Memory B cell (primary cell): ENCODE results near the gene BUB1B.
A peak's percentile ranks its signal among the peaks of the same experiment; 100 is the strongest.
"Not testable (repeated sequence)": the region's sequence is repeated elsewhere in the genome, so short reads cannot be mapped to it uniquely, and the experiment has no call there.

Experiments
- ATAC-seq: fragments of 150-1000 bp; cut with Tn5 transposase; 2 replicates; pipeline ENCODE4 v1.10.0; 2021; ENCODE audit warnings: low read depth, mild to moderate bottlenecking, moderate library complexity
- DNase-seq, 2 donors: peaks; one replicate each; pipeline ENCODE4 v3.0.0; 2022; ENCODE audit warnings: low spot score in 2 of 2
- H3K27ac Mint-ChIP-seq: one replicate; pipeline ENCODE4 v1.8.0; 2022; ENCODE audit warnings: mild to moderate bottlenecking, moderate library complexity, mixed read lengths
- H3K27me3 Mint-ChIP-seq: one replicate; pipeline ENCODE4 v1.8.0; 2022; ENCODE audit warnings: mixed read lengths
- H3K36me3 Mint-ChIP-seq: one replicate; pipeline ENCODE4 v1.8.0; 2022; ENCODE audit warnings: mild to moderate bottlenecking, mixed read lengths
- H3K4me1 Mint-ChIP-seq: one replicate; pipeline ENCODE4 v1.8.0; 2022; ENCODE audit warnings: mixed read lengths
- H3K4me3 Mint-ChIP-seq: one replicate; pipeline ENCODE4 v1.8.0; 2022; ENCODE audit warnings: mild to moderate bottlenecking, moderate library complexity, mixed read lengths
- H3K9me3 Mint-ChIP-seq: one replicate; pipeline ENCODE4 v1.8.0; 2022; ENCODE audit warnings: mixed read lengths

Gene BUB1B

DNA sequence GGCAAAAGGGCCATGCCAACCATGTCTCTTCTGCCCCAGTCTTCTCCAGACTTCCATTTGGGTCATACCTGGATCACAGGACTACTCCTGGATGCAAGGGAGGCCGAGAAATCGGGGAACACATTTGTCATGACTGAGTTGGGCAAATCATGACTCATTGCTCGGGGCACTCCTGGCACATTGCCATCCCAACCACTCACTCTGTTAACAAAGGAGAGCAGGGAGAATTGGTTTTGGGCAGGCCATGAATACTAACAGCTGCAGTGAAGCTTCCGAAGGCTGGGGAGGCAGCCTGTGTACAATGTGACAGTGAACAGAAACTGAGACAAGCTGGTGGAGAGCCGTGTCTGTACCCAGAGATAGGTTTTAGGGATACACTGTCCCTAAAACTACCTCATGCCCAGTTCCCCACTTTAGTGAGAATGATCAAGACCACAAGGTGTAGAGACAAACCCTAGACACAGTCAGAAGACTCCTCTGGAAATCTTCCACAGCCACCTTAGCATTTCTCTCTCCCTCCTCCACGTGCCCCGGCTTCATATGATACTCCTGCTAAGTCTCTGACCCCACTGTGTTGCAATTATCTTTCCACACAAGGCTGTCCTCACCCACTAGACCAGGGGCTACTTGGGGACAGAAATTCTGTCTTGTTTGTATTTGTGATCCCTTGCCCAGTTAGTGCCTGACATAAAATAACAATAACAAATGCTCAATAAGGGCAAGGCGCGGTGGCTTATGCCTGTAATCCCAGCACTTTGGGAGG, 10.5 kb upstream of the BUB1B start:
- Mint-ChIP-seq H3K27ac (no peak overlapping the region), H3K27me3 (no peaks in the 10 kb centered on the region), H3K9me3 (no peaks in the 10 kb centered on the region), H3K4me1 (no peaks in the 10 kb centered on the region), H3K36me3 (no peaks in the 10 kb centered on the region), H3K4me3 (no peak overlapping the region)
- ATAC-seq (no peak), DNase-seq (no peak)

DNA sequence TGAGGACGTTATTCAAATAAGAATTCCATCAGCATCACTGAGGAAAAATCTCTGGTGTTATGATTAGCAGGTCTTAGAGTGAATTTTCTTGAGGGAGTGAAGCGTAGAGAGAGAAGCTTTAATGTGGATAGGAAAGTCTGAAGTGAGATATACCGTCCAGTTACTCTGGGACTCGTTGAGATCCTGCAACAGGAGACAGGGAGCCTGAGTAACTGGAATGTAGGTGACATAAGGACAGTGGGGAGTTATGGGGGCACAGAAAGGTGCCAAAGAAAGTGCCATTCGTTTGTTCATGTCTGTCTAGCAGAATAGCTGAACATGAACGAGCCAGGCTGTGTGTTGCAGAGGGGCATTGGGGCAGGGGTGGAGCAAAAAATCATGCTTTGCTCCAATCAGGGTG, 9.4 kb upstream of the BUB1B start:
- Mint-ChIP-seq H3K9me3 (no peaks in the 10 kb centered on the region), H3K27ac (no peak overlapping the region), H3K4me1 (no peaks in the 10 kb centered on the region), H3K4me3 (no peak overlapping the region), H3K36me3 (no peaks in the 10 kb centered on the region), H3K27me3 (no peaks in the 10 kb centered on the region)
- DNase-seq (no peak), ATAC-seq (no peak)

DNA sequence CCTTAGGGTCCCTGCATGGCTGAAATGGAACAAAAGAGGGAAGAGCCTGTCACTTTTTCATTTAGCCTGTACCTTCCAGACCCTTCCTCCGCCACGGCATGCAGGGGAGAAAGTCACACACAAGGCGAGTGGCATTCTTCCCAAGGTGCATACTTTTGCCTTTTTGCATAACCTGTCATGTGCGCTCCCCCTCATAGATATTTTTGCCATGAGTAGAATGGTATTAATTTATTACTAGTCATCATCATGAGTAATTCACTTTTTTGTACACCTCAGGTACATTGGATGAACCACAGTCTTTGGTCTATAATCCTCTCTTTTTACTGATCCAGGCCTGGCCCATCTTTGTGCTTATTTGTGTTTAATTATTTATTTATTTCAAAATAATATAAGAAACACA, 8.9 kb upstream of the BUB1B start:
- no peaks in the 10 kb centered on the region for H3K36me3 Mint-ChIP-seq
- H3K4me1 Mint-ChIP-seq = no peaks in the 10 kb centered on the region
- no peak overlapping the region for H3K27ac Mint-ChIP-seq

DNA sequence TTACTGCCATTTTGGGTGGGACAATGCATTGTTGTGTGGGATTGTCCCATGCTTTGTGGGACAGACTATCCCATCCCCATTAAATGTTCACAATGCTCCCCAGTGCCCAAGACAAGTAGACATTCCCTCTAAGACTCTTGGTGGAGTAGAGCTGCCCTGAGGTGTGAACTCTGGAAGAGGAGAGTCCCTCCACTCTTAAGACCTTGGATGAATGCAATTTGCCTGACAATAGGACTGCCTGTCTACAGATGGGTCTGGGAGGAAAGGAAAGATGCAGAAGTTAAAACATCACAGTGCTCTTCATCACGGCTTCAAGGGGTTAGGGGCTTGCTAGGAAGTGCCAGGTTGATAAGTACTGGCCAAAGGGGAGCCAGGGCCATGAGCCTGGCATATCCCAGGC, 6.0 kb upstream of the BUB1B start:
- not testable (repeated sequence) for H3K27ac Mint-ChIP-seq, DNase-seq, ATAC-seq, H3K4me1 Mint-ChIP-seq, H3K27me3 Mint-ChIP-seq, H3K36me3 Mint-ChIP-seq, H3K4me3 Mint-ChIP-seq, H3K9me3 Mint-ChIP-seq

More for the DNA sequence above, 8.9 kb upstream of the BUB1B start:
- Mint-ChIP-seq H3K9me3 (no peaks in the 10 kb centered on the region), H3K4me3 (no peak overlapping the region), H3K27me3 (no peaks in the 10 kb centered on the region)
- no peak for ATAC-seq
- no peak for DNase-seq

DNA sequence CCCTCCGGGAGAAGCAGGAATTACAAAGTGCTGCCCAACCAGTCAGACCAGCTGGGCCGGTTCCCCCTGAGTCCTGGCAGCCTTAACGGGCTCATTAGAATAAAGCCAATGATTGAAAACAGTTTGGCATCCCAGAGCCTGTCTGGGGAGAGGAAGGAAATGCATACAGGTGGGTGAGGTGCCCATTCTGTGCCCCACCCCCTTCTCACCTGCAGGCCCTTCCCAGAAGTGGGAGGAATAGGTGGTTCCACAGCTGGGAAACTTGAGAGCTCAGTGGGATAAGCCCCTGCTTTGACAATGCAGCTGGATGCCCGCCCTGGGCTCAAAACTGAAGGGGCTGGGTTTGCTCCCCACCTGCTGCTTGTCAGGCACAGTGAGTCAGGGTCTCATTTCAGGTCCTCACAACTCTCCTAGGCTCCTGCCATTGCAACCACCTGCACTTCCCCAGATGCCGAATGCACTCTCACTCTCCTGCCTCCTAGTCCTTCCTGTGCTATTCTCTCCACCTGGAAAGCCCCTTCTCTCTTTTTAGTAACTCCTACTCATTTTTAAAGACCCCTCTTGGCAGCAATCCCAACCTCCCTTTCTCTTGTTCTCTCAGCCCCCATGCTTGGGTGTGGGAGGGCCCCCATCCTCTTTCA, 5.5 kb upstream of the BUB1B start:
- no peak for DNase-seq
- Mint-ChIP-seq H3K27ac (no peak overlapping the region), H3K9me3 (no peaks in the 10 kb centered on the region), H3K4me3 (no peak overlapping the region), H3K4me1 (no peaks in the 10 kb centered on the region), H3K36me3 (no peaks in the 10 kb centered on the region), H3K27me3 (no peaks in the 10 kb centered on the region)
- no peak for ATAC-seq

DNA sequence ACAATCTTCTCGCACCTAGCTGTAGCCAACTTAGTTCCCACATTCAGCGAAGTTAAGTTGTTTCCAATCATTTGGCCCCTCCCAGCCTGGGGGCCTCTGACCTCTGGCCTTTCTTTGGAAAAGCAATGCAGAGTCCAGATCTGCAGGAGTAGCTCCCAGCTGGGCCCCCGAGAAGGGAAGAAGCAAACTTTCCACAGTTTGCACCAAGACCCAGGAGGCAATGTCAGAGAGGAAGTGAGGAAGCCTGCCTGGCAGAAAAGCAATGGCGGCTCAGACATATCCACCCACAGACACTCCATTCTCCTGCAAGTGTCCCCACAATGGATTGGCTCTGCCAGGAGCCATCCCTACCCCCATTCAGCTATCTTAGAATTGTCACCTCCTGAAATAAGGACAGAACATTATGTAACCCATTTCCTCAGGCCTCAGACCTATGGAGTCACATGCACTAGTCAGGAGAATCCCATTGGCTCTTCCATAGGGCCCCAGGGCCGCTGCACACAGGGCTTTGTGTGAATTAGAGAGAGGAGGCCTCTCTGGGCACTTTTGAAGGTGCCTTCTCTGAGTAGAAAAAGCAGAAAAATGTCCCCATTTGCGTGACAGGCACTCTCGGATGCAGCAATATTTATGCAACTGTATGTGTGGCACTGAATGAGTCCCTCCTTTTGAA, 3.0 kb upstream of the BUB1B start:
- ATAC-seq (no peak), DNase-seq (no peak)
- H3K27ac Mint-ChIP-seq = no peak overlapping the region
- no peaks in the 10 kb centered on the region for H3K9me3 Mint-ChIP-seq
- H3K4me1 Mint-ChIP-seq = no peaks in the 10 kb centered on the region
- H3K36me3 Mint-ChIP-seq = no peaks in the 10 kb centered on the region
- peaks cover under 1% of the 10 kb centered on the region for H3K27me3 Mint-ChIP-seq
- no peak overlapping the region for H3K4me3 Mint-ChIP-seq

DNA sequence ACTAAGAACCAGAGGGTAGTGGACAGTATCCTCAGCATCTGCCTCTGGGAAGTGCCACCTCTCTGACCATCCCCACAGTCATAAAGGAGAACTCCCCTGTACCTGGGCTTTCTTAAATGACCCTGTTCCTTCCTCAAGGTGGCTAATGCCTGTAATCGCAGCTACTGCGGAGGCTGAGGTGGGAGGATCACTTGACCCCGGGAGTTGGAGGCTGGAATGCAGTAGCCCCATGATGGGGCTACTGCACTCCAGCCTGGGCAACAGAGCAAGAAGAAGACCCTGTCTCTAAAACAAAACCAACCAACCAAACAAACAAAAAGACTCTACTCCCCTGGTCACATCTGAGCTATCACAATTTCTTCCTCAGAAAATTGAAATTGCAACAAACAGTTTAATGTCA, 848 bp upstream of the BUB1B start:
- Mint-ChIP-seq H3K36me3 (no peaks in the 10 kb centered on the region), H3K4me3 (no peak overlapping the region), H3K27me3 (peaks cover 1% of the 10 kb centered on the region), H3K4me1 (peaks cover 1% of the 10 kb centered on the region), H3K27ac (no peak overlapping the region), H3K9me3 (no peaks in the 10 kb centered on the region)
- no peak for ATAC-seq
- DNase-seq = no peak

DNA sequence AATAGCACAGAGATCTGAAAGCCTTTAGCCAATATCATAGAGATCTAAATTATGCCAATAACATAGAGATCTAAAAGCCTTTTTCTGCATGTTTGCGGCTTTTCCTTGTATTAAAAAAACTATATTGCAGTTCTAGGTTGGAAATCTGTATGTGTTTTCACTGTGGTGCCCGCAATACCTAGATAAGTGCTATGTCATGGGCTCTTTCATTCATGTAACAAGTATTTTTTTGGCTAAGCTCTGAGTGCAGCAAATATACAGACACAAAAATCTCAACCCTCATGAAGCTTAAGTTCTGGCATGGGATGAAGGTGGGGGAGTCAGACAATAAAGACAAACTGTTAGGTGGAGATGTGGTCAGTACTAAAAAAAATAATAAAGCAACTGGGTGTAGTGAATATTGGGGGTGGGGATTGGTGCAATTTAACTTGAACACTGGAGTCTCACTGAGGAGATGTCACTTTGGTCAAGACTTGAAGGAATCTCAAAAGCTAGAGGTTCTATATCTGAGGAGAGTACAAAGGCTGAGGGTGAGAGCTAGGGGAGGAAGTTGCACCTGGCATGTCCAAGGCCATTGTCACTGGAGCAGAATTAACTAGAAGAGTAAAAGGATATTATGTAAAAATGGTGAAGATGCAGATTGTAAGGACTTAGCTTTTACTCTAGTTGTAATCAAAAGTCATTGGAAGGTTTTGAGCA, 973 bp downstream of the BUB1B start:
- Mint-ChIP-seq H3K4me1 (peaks cover 5% of the 10 kb centered on the region), H3K27ac (no peak overlapping the region), H3K36me3 (no peaks in the 10 kb centered on the region), H3K4me3 (no peak overlapping the region), H3K9me3 (no peaks in the 10 kb centered on the region), H3K27me3 (peaks cover 1% of the 10 kb centered on the region)
- DNase-seq = no peak
- ATAC-seq = no peak

DNA sequence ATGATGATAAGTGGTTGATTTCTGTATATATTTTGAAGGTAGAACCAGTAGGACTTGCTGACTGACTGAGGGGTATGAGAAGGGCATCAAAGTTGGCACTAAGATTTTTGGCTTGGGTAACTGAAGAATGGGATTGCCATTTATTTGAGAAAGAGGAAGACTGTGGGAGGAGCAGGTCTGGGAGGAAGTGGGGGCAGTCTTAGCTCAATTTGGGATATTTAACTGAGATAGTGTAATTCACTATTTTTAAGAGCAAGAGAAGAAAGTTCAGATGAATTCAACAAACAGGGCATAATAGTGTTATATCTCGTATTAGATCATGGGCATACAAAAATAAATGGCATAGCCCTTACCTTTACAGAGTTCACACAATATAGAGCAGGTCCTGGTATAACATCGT, 1.7 kb downstream of the BUB1B start:
- ATAC-seq = no peak
- Mint-ChIP-seq H3K4me1 (peaks cover 7% of the 10 kb centered on the region), H3K36me3 (no peaks in the 10 kb centered on the region), H3K9me3 (no peaks in the 10 kb centered on the region), H3K27me3 (peaks cover 1% of the 10 kb centered on the region), H3K4me3 (no peak overlapping the region), H3K27ac (no peak overlapping the region)
- DNase-seq = no peak

DNA sequence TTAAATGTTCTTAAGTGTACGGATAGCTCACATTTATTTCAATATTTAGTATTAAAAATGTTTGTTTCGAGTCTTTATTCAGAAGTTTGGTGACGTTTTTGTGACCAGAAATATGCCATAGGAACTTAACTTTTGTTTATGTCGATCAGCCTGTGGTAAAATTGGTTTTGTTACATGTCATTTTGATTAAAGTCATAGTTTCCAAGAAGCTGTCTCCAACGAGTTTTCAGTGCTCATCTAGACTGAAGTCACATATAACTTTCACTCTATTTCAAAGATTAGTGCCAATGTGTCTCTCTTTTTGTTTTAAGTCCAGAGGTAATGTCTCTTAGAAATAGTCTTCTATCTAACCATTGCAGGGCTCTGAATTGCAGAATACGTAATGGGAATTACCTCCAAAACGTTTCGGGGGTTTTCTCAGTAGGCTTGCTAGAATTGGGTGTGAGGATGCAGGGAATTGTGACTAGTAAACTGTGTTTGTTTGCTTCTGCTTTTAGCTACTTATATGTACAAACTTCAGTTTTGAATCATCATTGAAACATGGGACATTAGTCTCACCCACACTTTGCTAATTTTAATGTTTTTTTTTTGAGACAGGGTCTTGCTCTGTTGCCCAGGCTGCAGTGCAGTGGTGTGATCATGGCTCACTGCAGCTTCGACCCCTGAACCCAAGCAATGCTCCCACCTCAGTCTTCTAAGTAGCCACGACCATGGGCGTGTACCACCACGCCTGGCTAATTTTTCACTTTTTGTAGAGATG, 3.0 kb downstream of the BUB1B start:
- H3K27ac Mint-ChIP-seq = no peak overlapping the region
- no peaks in the 10 kb centered on the region for H3K36me3 Mint-ChIP-seq
- ATAC-seq = no peak
- peaks cover 1% of the 10 kb centered on the region for H3K27me3 Mint-ChIP-seq
- peak overlapping the region; percentile 15 for H3K4me3 Mint-ChIP-seq
- H3K4me1 Mint-ChIP-seq = peaks cover 10% of the 10 kb centered on the region
- no peak for DNase-seq
- H3K9me3 Mint-ChIP-seq = no peaks in the 10 kb centered on the region

DNA sequence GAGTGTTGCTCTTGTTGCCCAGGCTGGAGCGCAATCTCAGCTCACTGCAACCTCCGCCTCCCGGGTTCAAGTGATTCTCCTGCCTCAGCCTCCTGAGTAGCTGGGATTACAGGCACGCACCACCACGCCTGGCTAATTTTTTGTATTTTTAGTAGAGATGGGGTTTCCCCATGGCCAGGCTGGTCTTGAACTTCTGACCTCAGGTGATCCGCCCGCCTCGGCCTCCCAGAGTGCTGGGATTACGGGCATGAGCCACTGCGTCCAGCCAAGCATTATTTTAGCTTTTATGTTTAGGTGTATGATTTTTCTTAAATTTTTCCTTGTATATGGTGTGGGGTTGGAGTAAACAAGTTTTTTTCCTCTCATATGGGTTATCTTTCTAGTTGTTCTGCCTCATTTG, 6.5 kb downstream of the BUB1B start:
- not testable (repeated sequence) for DNase-seq, H3K9me3 Mint-ChIP-seq, H3K4me1 Mint-ChIP-seq, ATAC-seq, H3K36me3 Mint-ChIP-seq, H3K27me3 Mint-ChIP-seq
- peak overlapping the region; percentile 32 for H3K4me3 Mint-ChIP-seq
- H3K27ac Mint-ChIP-seq = peak overlapping the region; percentile 4

DNA sequence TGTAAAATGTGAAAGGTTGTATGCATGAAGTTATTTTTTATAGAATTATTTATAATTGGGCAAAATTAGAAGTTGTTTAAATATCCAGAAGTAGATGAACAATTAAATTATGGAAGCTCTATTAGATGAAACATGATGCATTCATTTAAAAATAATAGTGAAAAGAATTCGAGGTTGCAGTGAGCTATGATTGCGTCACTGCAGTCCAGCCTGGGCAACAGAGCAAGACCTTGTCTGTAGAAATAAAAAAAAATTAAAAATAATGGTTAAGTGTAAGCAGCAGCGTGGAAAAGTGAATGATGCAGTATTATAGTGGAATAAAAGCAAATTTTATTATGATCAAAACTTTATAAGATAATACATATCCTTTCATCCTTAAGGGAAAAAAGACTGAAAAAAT, 14.3 kb downstream of the BUB1B start:
- H3K4me3 Mint-ChIP-seq = no peak overlapping the region
- H3K27ac Mint-ChIP-seq = no peak overlapping the region
- H3K36me3 Mint-ChIP-seq = no peaks in the 10 kb centered on the region
- no peak for ATAC-seq
- DNase-seq = no peak
- H3K4me1 Mint-ChIP-seq = no peaks in the 10 kb centered on the region
- no peaks in the 10 kb centered on the region for H3K9me3 Mint-ChIP-seq
- H3K27me3 Mint-ChIP-seq = no peaks in the 10 kb centered on the region

DNA sequence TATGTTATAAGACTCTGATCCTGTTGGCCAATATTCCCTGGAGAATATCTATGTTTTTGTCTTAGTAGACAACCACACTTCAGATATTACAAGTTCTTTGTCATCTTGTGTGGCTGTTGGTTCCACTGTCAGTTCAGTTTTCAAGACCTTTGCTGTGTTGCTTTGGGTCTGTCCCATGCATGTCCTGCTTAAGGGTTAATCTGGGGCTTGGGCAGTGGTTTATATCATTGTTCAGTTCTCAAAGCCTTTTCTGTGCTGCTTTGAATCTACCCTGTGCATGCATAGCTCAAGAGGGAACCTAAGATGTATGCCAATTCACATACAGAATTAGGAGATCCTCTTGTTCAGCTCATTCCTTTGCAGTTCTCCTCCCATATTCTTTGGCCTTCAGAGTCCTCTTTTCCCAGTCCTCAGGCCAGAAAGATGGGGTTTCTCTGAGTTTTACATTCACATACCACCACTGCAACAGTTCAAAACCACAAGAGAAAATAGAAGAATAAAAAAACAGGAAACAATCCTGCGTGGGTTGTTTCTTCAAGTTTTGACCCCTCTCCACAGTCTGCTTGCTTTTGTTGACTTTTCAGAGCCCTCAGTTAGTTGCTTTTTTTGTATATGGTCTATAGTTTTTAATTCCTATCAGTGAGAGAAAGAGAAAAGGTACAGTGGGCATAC, 21.6 kb downstream of the BUB1B start:
- Mint-ChIP-seq H3K36me3 (no peaks in the 10 kb centered on the region), H3K9me3 (no peaks in the 10 kb centered on the region), H3K27ac (peak overlapping the region; percentile 69), H3K4me1 (peaks cover 17% of the 10 kb centered on the region), H3K4me3 (peak overlapping the region; percentile 65), H3K27me3 (no peaks in the 10 kb centered on the region)
- ATAC-seq (peak; percentile 56), DNase-seq (no peak)
